ENCODE measurements around the gene CNIH2.

Gene CNIH2

GRCh38 chr11:66333220-66333877 lies 55.4 kb downstream of the CNIH2 start:
- DNase-seq, result no peak
